Urinary bladder (tissue), 4 donors: ENCODE data around the gene PARD3. TPM values are rescaled to one million over a fixed set of nuclear protein-coding genes. Genes with fewer than 3 reads are reported as not detected.

ENCODE experiments used
- DNase-seq: peaks from one replicate; pipeline ENCODE4 v3.0.0-alpha.2; 2015; ENCODE audit errors: extremely low spot score
- H3K27ac ChIP-seq: one replicate; pipeline ENCODE4 v1.5.1; 2013; ENCODE audit warnings: low read depth, mild to moderate bottlenecking, moderate library complexity
- H3K36me3 ChIP-seq: one replicate; pipeline ENCODE4 v1.6.1; 2013; ENCODE audit warnings: mild to moderate bottlenecking, moderate library complexity; ENCODE audit not compliant: insufficient read depth
- H3K4me1 ChIP-seq: one replicate; pipeline ENCODE4 v1.6.1; 2013; ENCODE audit warnings: mild to moderate bottlenecking, moderate library complexity; ENCODE audit not compliant: insufficient read depth
- H3K4me3 ChIP-seq: one replicate; pipeline ENCODE4 v1.5.1; 2013; ENCODE audit warnings: low read depth, low read length
- WGBS: extraction: QIAGEN DNeasy Blood & Tissue Kit; methylation state at CpG from one replicate; pipeline ENCODE4 v1.1.7; 2013; 5-methylcytosine and 5-hydroxymethylcytosine counted together
- polyA plus RNA-seq: library from polyadenylated mRNA; stranded (reverse); fragments of 200-250 nt; gene quantifications from one replicate; pipeline ENCODE4 v1.2.3, GENCODE V29; 2013
- total RNA-seq: library from RNA; depleted of rRNA; stranded (reverse); fragments of >200 nt; gene quantifications from one replicate; pipeline ENCODE4 v1.2.3, GENCODE V29; 2014
- donor health status: healthy with polysubstance abuse.
- donor health status: healthy.

The PARD3 gene
- total and polyA plus RNA-seq, 2 donors: 27.5 to 89.1 TPM

GRCh38 chr10:34203966-34204630 lies 611.0 kb downstream of the PARD3 start:
- no peak for DNase-seq
- Histone ChIP-seq H3K4me3 (no peak overlapping the region), H3K4me1 (no peaks in the 10 kb centered on the region), H3K36me3 (no peaks in the 10 kb centered on the region), H3K27ac (no peak overlapping the region)
- whole genome bisulfite sequencing: 92% methylated on average over 7 of the region's 7 CpGs

GRCh38 chr10:34200355-34200901 lies 614.7 kb downstream of the PARD3 start:
- H3K27ac ChIP-seq: no peak overlapping the region
- no peak for DNase-seq
- no peaks in the 10 kb centered on the region for H3K4me1 ChIP-seq
- 36% methylated on average over 4 of the region's 4 CpGs for WGBS
- H3K4me3 ChIP-seq: no peak overlapping the region
- H3K36me3 ChIP-seq: no peaks in the 10 kb centered on the region

GRCh38 chr10:34198953-34199352 lies 616.1 kb downstream of the PARD3 start:
- Histone ChIP-seq H3K36me3 (no peaks in the 10 kb centered on the region), H3K4me3 (no peak overlapping the region), H3K4me1 (no peaks in the 10 kb centered on the region), H3K27ac (no peak overlapping the region)
- WGBS: 97% methylated on average over 2 of the region's 2 CpGs
- no peak for DNase-seq

- WGBS: 98% methylated on average over 3 of the region's 3 CpGs
Observed at GRCh38 chr10:34196058-34196433, 619.0 kb downstream of the PARD3 start.

GRCh38 chr10:34195364-34196057 lies 619.6 kb downstream of the PARD3 start:
- H3K4me3 ChIP-seq: no peak overlapping the region
- no peak for DNase-seq
- no peaks in the 10 kb centered on the region for H3K36me3 ChIP-seq
- H3K27ac ChIP-seq: no peak overlapping the region
- no peaks in the 10 kb centered on the region for H3K4me1 ChIP-seq
- 61% methylated on average over 8 of the region's 8 CpGs for WGBS

More at GRCh38 chr10:34196058-34196433, 619.0 kb downstream of the PARD3 start:
- Histone ChIP-seq H3K36me3 (no peaks in the 10 kb centered on the region), H3K27ac (no peak overlapping the region), H3K4me3 (no peak overlapping the region), H3K4me1 (no peaks in the 10 kb centered on the region)
- DNase-seq: no peak

DNA sequence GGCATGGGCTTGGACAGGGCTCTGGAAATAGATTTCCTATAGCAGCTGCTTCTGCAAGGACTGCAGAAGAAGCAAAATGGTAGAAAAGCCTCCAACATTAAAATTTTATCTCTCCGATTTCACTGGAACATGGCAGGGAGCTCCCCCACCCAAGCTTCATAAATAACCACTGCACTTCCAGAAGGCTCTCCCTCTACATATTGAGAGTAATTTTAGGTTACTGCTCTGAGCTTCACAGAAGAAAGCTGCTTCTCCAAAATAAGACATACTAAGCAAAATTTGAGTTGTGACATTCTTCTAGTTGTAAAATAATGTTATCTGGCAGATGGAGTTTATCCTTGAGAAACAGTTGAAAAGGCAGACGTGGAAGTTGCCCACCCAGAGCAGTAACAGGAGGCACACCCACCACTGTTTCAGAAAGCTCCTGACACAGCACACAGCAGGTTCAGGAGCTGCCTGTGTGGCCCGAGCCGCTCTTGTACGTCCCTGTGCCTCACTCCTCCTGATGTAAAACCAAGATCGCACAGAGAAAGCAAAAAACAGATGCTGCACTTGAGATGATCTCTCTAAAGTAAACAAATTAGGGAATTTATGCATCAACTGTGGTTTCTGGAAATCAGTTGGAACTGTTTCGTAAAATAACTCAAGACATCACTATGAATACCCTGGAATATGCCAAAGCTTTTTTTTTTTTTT lies 621.0 kb downstream of the PARD3 start:
- DNase-seq: peak; percentile 62
- 44% methylated on average over 7 of the region's 7 CpGs for WGBS
- Histone ChIP-seq H3K4me3 (no peak overlapping the region), H3K4me1 (no peaks in the 10 kb centered on the region), H3K27ac (peak overlapping the region; percentile 38), H3K36me3 (no peaks in the 10 kb centered on the region)

DNA sequence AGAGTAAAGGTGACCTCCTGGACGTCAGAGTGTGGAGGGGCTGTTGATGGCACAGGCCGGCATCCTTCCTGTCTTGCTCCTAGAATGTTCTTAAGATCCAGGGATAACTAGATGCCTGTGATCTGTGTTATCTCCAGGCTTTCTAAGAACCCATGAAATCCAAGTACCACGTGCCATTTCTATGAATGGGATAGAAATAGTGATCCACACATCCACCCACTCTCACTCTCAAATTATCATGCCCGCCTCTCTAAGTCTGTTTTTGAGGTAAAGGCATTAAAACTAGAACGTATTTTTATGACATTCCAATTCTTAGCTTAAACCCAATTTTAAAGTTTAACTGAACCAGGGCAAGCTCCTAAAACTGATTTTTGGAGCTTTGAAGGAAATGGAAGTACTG lies 622.5 kb downstream of the PARD3 start:
- H3K27ac ChIP-seq: no peak overlapping the region
- H3K36me3 ChIP-seq: no peaks in the 10 kb centered on the region
- no peak overlapping the region for H3K4me3 ChIP-seq
- no peaks in the 10 kb centered on the region for H3K4me1 ChIP-seq
- DNase-seq: no peak
- 92% methylated on average over 5 of the region's 5 CpGs for WGBS

GRCh38 chr10:34191406-34191805 lies 623.7 kb downstream of the PARD3 start:
- no peak overlapping the region for H3K27ac ChIP-seq
- no peaks in the 10 kb centered on the region for H3K4me1 ChIP-seq
- H3K36me3 ChIP-seq: no peaks in the 10 kb centered on the region
- whole genome bisulfite sequencing: 63% methylated on average over 3 of the region's 3 CpGs
- no peak for DNase-seq
- H3K4me3 ChIP-seq: no peak overlapping the region

DNA sequence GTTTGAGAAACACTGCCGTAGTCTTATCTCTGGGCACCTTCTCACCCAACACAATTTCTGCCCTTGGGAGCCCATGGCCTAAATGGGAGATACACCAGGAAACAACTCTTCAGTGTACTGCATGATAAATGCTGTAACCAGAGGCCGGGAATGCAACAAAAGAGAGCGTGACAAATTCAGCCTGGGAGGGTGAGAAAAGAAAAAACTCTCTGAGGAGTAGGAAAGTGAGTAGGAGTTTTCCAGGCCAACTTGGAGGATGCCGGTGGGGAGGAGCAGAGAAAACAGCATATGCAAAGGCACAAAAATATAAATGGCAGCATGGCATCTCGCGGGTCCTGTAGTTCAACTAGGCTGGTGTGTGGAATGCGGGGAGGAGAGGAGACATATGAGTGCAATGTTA lies 624.5 kb downstream of the PARD3 start:
- Histone ChIP-seq H3K36me3 (no peaks in the 10 kb centered on the region), H3K27ac (no peak overlapping the region), H3K4me1 (no peaks in the 10 kb centered on the region), H3K4me3 (no peak overlapping the region)
- DNase-seq: no peak
- 87% methylated on average over 7 of the region's 7 CpGs for WGBS

- 99% methylated on average over 1 of the region's 1 CpG for WGBS
- H3K4me3 ChIP-seq: no peak overlapping the region
- H3K27ac ChIP-seq: no peak overlapping the region
- H3K4me1 ChIP-seq: no peaks in the 10 kb centered on the region
- no peaks in the 10 kb centered on the region for H3K36me3 ChIP-seq
- DNase-seq: no peak
Observed at GRCh38 chr10:34189830-34190229, 625.3 kb downstream of the PARD3 start.

GRCh38 chr10:34188221-34188620 lies 626.9 kb downstream of the PARD3 start:
- Histone ChIP-seq H3K36me3 (no peaks in the 10 kb centered on the region), H3K4me1 (no peaks in the 10 kb centered on the region), H3K4me3 (no peak overlapping the region), H3K27ac (no peak overlapping the region)
- 86% methylated on average over 5 of the region's 5 CpGs for WGBS
- no peak for DNase-seq

GRCh38 chr10:34187201-34187600 lies 627.9 kb downstream of the PARD3 start:
- no peak for DNase-seq
- Histone ChIP-seq H3K27ac (no peak overlapping the region), H3K36me3 (no peaks in the 10 kb centered on the region), H3K4me3 (no peak overlapping the region), H3K4me1 (no peaks in the 10 kb centered on the region)
- WGBS: 83% methylated on average over 1 of the region's 1 CpG

GRCh38 chr10:34186745-34187144 lies 628.4 kb downstream of the PARD3 start:
- Histone ChIP-seq H3K4me3 (no peak overlapping the region), H3K4me1 (no peaks in the 10 kb centered on the region), H3K36me3 (no peaks in the 10 kb centered on the region), H3K27ac (no peak overlapping the region)
- DNase-seq: no peak
- WGBS: 92% methylated on average over 3 of the region's 3 CpGs

DNA sequence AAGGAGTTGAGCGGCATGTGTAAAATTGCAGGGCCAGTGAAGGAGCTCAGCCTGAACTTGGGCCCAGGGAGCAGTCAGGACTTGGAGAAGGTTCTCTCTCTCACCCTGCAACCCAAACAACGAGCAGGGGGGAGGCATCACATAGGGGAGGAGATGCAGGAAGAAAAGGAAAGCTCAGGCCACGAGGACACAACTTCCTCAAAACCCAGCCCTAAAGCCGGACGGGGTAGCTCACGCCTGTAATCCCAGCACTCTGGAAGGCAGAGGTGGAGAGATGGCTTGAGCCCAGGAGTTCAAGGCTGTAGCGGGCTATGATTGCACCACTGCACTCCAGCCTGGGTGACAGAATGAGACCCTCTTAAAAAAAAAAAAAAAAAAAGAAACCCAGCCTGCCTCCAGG lies 629.1 kb downstream of the PARD3 start:
- Histone ChIP-seq H3K4me1 (no peaks in the 10 kb centered on the region), H3K36me3 (no peaks in the 10 kb centered on the region), H3K27ac (no peak overlapping the region), H3K4me3 (no peak overlapping the region)
- 56% methylated on average over 7 of the region's 7 CpGs for WGBS
- no peak for DNase-seq
